Fibroblast of lung (primary cell): ENCODE results near the gene WSCD2. TPM values are rescaled to one million over a fixed set of nuclear protein-coding genes. Genes with fewer than 3 reads are reported as not detected.

Source experiments
- DNase-seq, 2 donors: peaks; one replicate each; pipeline versions ENCODE4 v3.0.0 to v3.0.0-alpha.2; 2010; ENCODE audit warnings: low read depth in 2 of 2
- H2AFZ ChIP-seq: 2 replicates; pipeline ENCODE4 v1.5.1; 2012; ENCODE audit warnings: low read length, control low read depth, inconsistent platforms
- H3K27ac ChIP-seq: 2 replicates; pipeline ENCODE4 v1.5.1; 2011; ENCODE audit warnings: low read length, control low read depth; ENCODE audit not compliant: insufficient read depth
- H3K27me3 ChIP-seq: 2 replicates; pipeline ENCODE4 v1.5.1; 2011; ENCODE audit warnings: mild to moderate bottlenecking, low read length; ENCODE audit not compliant: control insufficient read depth, insufficient read depth
- H3K36me3 ChIP-seq: 2 replicates; pipeline ENCODE4 v1.5.1; 2011; ENCODE audit warnings: low read length; ENCODE audit not compliant: control insufficient read depth, insufficient read depth
- H3K4me1 ChIP-seq: 2 replicates; pipeline ENCODE4 v1.5.1; 2011; ENCODE audit warnings: low read length; ENCODE audit not compliant: control insufficient read depth, insufficient read depth; ENCODE audit errors: extremely low read depth
- H3K4me2 ChIP-seq: 2 replicates; pipeline ENCODE4 v1.5.1; 2011; ENCODE audit warnings: low read length, control low read depth; ENCODE audit not compliant: insufficient read depth; ENCODE audit errors: extremely low read depth
- H3K4me3 ChIP-seq, 4 experiments: fragments of 200-600 bp in 1 of 4; sonication (generic) in 1 of 4; replicated peaks in 1 of 4; 2 replicates each; pipeline ENCODE4 v1.5.1; 2011 to 2016; ENCODE audit warnings: low read length in 4 of 4, low read depth in 3 of 4, mild to moderate bottlenecking in 3 of 4, control low read depth in 2 of 4, inconsistent platforms in 1 of 4, mixed read lengths in 1 of 4; ENCODE audit not compliant: insufficient read depth in 1 of 4; ENCODE audit errors: control extremely low read depth in 1 of 4
- H3K79me2 ChIP-seq: 2 replicates; pipeline ENCODE4 v1.5.1; 2012; ENCODE audit warnings: mild to moderate bottlenecking, low read length, inconsistent platforms; ENCODE audit not compliant: control insufficient read depth, insufficient read depth
- H3K9ac ChIP-seq: 2 replicates; pipeline ENCODE4 v1.5.1; 2011; ENCODE audit warnings: mild to moderate bottlenecking, low read length, control low read depth; ENCODE audit not compliant: insufficient read depth
- H3K9me3 ChIP-seq: 2 replicates; pipeline ENCODE4 v1.5.1; 2012; ENCODE audit warnings: low read depth, low read length; ENCODE audit not compliant: control insufficient read depth, insufficient read depth
- H4K20me1 ChIP-seq: 2 replicates; pipeline ENCODE4 v1.5.1; 2011; ENCODE audit warnings: low read length; ENCODE audit not compliant: control insufficient read depth, insufficient read depth; ENCODE audit errors: extremely low read depth
- CTCF ChIP-seq, 2 donors: IDR thresholded peaks in 1 of 2; conservative IDR thresholded peaks in 1 of 2; 1 replicate in 1 of 2; 2 replicates in 1 of 2; pipeline ENCODE4 v1.5.1; 2011 to 2012; ENCODE audit warnings: low read length in 2 of 2, control low read depth in 1 of 2, inconsistent platforms in 1 of 2, low read depth in 1 of 2, mild to moderate bottlenecking in 1 of 2
- EZH2 ChIP-seq: IDR thresholded peaks from 2 replicates; pipeline ENCODE4 v1.5.1; 2012; ENCODE audit warnings: low read length, control low read depth, mild to moderate bottlenecking; ENCODE audit errors: missing control alignments
- polyA plus RNA-seq, 2 donors: library from polyadenylated mRNA; depleted of rRNA in 1 of 2; stranded (reverse) in 1 of 2; unstranded in 1 of 2; fragments of >200 nt; gene quantifications; 2 replicates each; pipeline ENCODE4 v1.2.1, GENCODE V29; 2011 to 2012; ENCODE audit warnings: missing spikeins in 1 of 2
- total RNA-seq: library from RNA; depleted of rRNA; stranded (reverse); fragments of >200 nt; gene quantifications from 2 replicates; pipeline ENCODE4 v1.2.1, GENCODE V29; 2014

Gene WSCD2
- total and polyA plus RNA-seq, 2 donors (not counting 1 experiment from before 2014, with no cell fraction given) = not detected

DNA sequence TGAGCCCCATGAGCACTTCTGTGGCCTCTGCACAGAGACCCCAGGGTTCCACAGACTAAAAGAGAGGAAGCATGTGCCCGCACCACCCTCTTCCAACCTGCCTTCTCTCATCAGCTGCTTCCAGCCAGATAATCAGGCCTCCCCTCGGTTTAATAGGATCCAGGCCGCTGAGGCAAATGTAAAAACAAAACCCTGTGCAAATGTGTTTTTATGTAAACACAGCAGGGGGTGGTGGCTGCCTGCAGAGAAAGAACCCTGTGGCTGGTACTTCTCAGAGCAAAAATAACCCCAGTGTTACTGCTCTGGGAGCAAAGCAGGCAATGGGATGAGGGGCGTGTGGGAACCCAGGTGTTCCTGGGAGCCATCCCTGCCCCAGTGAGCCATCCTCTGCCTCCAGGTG lies 46.2 kb downstream of the WSCD2 start:
- H3K4me2 ChIP-seq = no peak overlapping the region
- no peak for DNase-seq
- no peaks in the 10 kb centered on the region for H3K27me3 ChIP-seq
- H3K4me3 ChIP-seq = no peak overlapping the region
- TF ChIP-seq CTCF (conservative IDR thresholded peaks at IDR 0.05 in 1 of 2, IDR thresholded peaks at IDR 0.05 in 1 of 2; ENCODE audit: low read depth in 1 of 2, low read length in 2 of 2) (no peak), EZH2 (no peak)
- no peak overlapping the region for H3K9ac ChIP-seq
- no peaks in the 10 kb centered on the region for H3K79me2 ChIP-seq
- H3K36me3 ChIP-seq = no peaks in the 10 kb centered on the region
- H4K20me1 ChIP-seq = no peaks in the 10 kb centered on the region
- H3K4me1 ChIP-seq = no peaks in the 10 kb centered on the region
- no peaks in the 10 kb centered on the region for H3K9me3 ChIP-seq
- H2AFZ ChIP-seq = no peak overlapping the region
- no peak overlapping the region for H3K27ac ChIP-seq

- no peak overlapping the region for H3K4me3 ChIP-seq
- no peak overlapping the region for H2AFZ ChIP-seq
- H3K36me3 ChIP-seq = no peaks in the 10 kb centered on the region
- no peak overlapping the region for H3K9ac ChIP-seq
- no peak overlapping the region for H3K27ac ChIP-seq
- H3K4me1 ChIP-seq = no peaks in the 10 kb centered on the region
- no peak for DNase-seq
- H3K79me2 ChIP-seq = no peaks in the 10 kb centered on the region
- H4K20me1 ChIP-seq = no peaks in the 10 kb centered on the region
- TF ChIP-seq EZH2 (no peak), CTCF (conservative IDR thresholded peaks at IDR 0.05 in 1 of 2, IDR thresholded peaks at IDR 0.05 in 1 of 2; ENCODE audit: low read depth in 1 of 2, low read length in 2 of 2) (no peak)
- H3K4me2 ChIP-seq = no peak overlapping the region
- no peaks in the 10 kb centered on the region for H3K9me3 ChIP-seq
- no peaks in the 10 kb centered on the region for H3K27me3 ChIP-seq
Measured at GRCh38 chr12:108176292-108176691, 47.2 kb downstream of the WSCD2 start.

DNA sequence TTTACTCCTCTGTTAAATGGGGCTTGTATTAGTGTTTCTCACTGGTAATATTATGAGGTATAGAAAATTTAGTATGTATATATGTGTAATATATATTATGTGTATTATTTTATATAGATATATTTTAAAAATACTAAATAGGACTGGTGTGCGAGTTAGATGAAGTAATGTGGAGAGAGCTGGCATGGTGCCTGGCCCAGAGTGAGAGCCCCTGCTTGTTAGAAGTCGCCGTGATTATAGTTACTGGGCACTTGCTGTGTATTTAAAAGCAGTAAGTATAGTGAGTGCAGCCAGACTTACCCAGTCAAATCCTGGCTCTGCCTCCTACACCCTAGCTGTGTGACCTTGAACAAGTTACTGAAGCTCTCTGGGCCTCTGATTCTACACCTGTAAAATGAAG lies 48.0 kb downstream of the WSCD2 start:
- no peak for TF ChIP-seq CTCF (conservative IDR thresholded peaks at IDR 0.05 in 1 of 2, IDR thresholded peaks at IDR 0.05 in 1 of 2; ENCODE audit: low read depth in 1 of 2, low read length in 2 of 2)
- no peak for TF ChIP-seq EZH2
- H3K9ac ChIP-seq = no peak overlapping the region
- H3K36me3 ChIP-seq = no peaks in the 10 kb centered on the region
- no peak overlapping the region for H2AFZ ChIP-seq
- no peaks in the 10 kb centered on the region for H3K79me2 ChIP-seq
- H3K4me3 ChIP-seq = no peak overlapping the region
- no peaks in the 10 kb centered on the region for H3K27me3 ChIP-seq
- no peak overlapping the region for H3K4me2 ChIP-seq
- H3K9me3 ChIP-seq = no peaks in the 10 kb centered on the region
- no peak overlapping the region for H3K27ac ChIP-seq
- no peaks in the 10 kb centered on the region for H4K20me1 ChIP-seq
- no peak for DNase-seq
- no peaks in the 10 kb centered on the region for H3K4me1 ChIP-seq
